HFFc6 (cell line): ENCODE data around the gene OPRL1. TPM values are rescaled to one million over a fixed set of nuclear protein-coding genes. Genes with fewer than 3 reads are reported as not detected.
A peak's percentile ranks its signal among the peaks of the same experiment; 100 is the strongest.

Experiments used
- DNase-seq: peaks from one replicate; pipeline ENCODE4 v3.0.0-alpha.2; 2018
- H3K27ac Mint-ChIP-seq: 2 replicates; pipeline ENCODE4 v1.8.0; 2020; ENCODE audit warnings: mild to moderate bottlenecking, mixed read lengths
- H3K27me3 Mint-ChIP-seq: 2 replicates; pipeline ENCODE4 v1.8.0; 2021; ENCODE audit warnings: mild to moderate bottlenecking, moderate library complexity, mixed read lengths; ENCODE audit not compliant: insufficient read depth
- H3K36me3 Mint-ChIP-seq: 2 replicates; pipeline ENCODE4 v1.8.0; 2021; ENCODE audit warnings: low read depth, mixed read lengths
- H3K4me1 Mint-ChIP-seq: 2 replicates; pipeline ENCODE4 v1.8.0; 2020; ENCODE audit warnings: low read depth, mixed read lengths
- H3K4me3 Mint-ChIP-seq: 2 replicates; pipeline ENCODE4 v1.8.0; 2020; ENCODE audit warnings: mild to moderate bottlenecking, moderate library complexity, mixed read lengths
- H3K9me3 Mint-ChIP-seq: 2 replicates; pipeline ENCODE4 v1.8.0; 2020; ENCODE audit warnings: mild to moderate bottlenecking, mixed read lengths
- CTCF ChIP-seq: fragments of 200-600 bp; sonication (generic); IDR thresholded peaks from 2 replicates; pipeline ENCODE4 v1.5.0; 2021; ENCODE audit warnings: antibody characterized with exemption, mild to moderate bottlenecking
- total RNA-seq, 6 experiments: library from RNA; stranded (reverse); fragmentation: NEBNext Ultra II Directional; extraction: Animal tissue kit (Norgen Biotek cat#: 25700); gene quantifications; 2 replicates in 1 of 6; 3 replicates in 5 of 6; pipeline ENCODE4 v1.2.3, GENCODE V29; 2021

The OPRL1 gene
- total RNA-seq, 6 experiments from 2014 or later = 0.27 to 1.00 (median 0.41) TPM

DNA sequence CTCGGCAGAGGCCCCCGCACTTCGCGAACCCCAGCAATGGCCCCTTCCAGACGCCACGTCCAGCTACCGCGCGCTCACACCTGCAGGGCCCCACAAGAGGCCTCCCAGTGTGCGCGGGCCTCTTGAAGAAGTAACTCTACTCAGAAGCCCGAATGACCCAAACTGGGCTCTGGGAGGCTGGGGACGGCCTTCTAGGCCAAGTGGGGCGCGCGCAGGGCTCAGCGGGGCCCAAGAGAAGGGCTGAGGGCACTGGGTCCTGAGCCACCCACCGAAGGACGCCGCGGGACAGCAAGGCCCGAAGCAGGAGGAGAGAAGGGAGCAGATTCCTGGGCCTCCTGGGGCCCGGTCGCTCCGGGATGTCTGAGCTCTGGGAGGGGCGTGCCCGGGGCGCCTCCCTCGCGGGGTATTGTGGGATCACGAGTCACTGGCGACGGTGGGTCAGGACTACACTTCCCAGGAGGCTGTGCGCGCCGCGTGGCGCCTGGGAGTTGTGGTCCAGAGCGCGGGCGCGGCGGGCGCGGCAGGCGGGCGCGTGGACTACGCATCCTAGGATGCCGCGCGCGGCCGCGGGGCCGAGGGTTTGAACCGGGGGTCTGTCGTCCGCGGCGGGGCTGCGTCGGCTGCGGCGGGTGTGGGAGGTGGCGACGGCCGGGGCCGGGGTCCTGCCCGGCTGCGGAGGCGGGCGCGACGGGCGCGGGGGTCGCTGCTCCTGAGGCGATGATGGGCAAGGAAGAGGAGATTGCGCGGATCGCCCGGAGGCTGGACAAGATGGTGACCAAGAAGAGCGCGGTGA is 17.1 kb upstream of the OPRL1 start, which contains the start of gene TCEA2:
Gene TCEA2, plus strand, starts transcription at position 603 of the 793 bp plus-strand sequence. Its CDS starts 115 bp downstream, at position 718.
- TF ChIP-seq CTCF = no peak
- Mint-ChIP-seq H3K9me3 (no peaks in the 10 kb centered on the region), H3K27me3 (peaks cover 4% of the 10 kb centered on the region), H3K4me1 (peaks cover 52% of the 10 kb centered on the region), H3K36me3 (no peaks in the 10 kb centered on the region), H3K27ac (peak within 1 kb of the TSS; percentile 89), H3K4me3 (peak within 1 kb of the TSS; percentile 92)
- DNase-seq = peak; percentile 94

DNA sequence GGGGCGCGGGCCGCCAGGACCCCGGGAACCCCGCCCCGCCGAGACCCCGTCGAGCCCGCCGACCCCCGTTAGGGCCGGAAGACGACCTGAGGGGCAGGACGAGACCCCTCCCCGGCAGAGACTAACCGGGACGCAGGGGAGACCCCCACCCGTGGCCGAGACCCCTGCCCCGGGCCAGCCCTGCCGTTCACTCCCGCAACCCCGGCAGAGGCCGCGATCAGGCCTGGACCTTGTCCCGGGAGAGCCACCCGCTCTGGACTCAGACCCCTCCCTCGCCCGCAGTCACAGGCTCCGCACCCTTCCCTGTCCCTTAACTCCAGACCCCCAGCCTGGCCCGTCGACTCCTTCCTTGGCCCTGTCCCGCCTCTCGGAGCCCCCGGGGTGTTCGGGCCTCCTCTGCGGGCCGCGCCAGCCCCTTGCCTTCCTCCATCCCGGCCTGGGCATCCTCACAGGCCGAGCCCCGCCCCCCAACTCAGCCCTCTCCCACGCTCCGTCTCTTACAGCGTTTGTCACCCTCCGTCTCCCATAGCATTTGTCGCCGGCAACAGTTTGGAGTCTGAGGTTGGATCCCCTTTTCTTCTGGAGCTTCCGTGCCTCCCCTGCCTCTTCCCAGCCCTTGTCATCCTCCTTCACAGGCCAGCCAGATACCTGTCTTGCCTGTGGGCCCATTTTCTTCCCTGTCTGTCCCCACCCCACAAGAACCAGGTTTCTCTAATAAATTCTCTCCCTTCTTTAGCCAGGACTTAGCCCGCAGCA is 16.3 kb upstream of the OPRL1 start:
- TF ChIP-seq CTCF = no peak
- peaks cover 4% of the 10 kb centered on the region for H3K27me3 Mint-ChIP-seq
- H3K27ac Mint-ChIP-seq = peak overlapping the region; percentile 89
- H3K36me3 Mint-ChIP-seq = no peaks in the 10 kb centered on the region
- peaks cover 46% of the 10 kb centered on the region for H3K4me1 Mint-ChIP-seq
- no peaks in the 10 kb centered on the region for H3K9me3 Mint-ChIP-seq
- peak overlapping the region; percentile 92 for H3K4me3 Mint-ChIP-seq
- no peak for DNase-seq

DNA sequence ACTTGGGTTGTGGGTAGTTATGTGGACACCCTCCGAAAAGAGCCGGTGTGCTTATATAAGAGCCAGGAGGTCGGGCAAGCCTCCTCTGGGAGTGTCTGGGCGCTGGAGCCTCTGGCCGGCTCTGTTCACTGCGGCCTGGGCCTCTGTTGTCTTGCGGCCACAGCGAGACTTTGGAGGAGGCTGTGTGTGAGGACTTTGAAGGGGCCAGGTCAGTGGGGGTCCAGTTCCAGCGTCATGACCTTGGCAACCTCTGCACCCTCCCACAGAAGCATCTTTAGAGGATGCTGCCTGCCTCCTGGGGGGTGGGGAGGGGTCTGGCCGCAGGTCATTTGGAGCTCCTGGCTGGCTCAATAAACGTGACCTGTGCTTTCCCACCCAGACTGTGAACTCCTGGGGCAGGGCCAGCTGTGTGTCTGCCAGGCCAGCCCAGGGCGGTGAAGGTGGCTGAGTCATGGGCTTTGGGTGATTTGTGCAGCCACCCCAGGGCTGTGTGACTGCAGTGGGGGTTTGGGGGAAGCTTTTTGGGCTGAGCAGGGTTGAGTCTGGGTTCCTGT is 15.7 kb upstream of the OPRL1 start:
- no peak for TF ChIP-seq CTCF
- DNase-seq = peak; percentile 69
- Mint-ChIP-seq H3K4me1 (peaks cover 44% of the 10 kb centered on the region), H3K9me3 (no peaks in the 10 kb centered on the region), H3K36me3 (no peaks in the 10 kb centered on the region), H3K27ac (peak overlapping the region; percentile 89), H3K4me3 (peak overlapping the region; percentile 92), H3K27me3 (peaks cover 4% of the 10 kb centered on the region)

DNA sequence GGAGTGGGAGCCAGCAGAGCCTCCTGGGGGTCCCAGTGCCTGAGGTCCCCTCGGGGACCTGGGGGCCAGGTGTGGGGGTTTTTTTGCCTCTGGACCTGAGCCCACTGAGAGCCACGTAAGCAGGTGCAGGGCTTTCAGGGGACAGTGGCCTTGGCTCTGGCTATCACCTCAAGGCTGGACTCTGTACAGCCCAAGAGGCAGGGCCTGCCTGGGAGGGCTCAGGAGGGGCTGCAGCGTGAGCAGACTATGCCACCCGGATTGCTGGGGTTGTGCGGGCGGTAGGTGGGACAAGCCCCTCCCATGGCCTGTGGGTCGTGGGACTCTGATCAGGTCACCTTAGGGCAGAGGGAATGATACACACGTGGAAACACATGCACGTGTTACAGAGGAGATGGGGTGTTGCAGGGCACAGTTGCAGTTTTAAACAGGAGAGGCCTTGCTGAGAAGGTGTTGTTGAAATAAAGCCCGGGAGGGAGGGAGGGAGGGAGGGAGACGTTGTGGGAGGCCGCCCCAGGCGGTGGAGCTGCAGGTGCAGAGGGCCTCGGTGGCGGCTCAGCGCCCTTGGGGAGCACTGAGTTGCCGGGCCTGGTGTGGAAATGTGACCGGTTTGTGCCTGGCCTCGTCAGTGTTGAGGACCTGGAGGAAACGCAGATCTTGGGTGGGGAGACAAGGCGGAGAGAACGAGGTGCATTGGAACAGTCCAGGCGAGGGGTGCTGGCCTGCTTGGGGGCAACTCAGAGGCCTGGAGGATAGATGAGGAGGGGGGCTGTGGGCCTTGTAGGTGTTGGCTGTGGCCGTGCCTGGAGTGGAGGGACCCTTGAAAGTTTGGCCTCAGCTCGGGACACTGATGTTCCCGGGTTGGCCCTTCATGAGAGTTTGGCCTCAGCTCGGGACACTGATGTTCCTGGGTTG is 14.6 kb upstream of the OPRL1 start:
- H3K27ac Mint-ChIP-seq = peak overlapping the region; percentile 81

More for the DNA sequence above, 14.6 kb upstream of the OPRL1 start:
- H3K36me3 Mint-ChIP-seq = no peaks in the 10 kb centered on the region
- TF ChIP-seq CTCF = no peak
- H3K9me3 Mint-ChIP-seq = no peaks in the 10 kb centered on the region
- peaks cover 1% of the 10 kb centered on the region for H3K27me3 Mint-ChIP-seq
- peaks cover 44% of the 10 kb centered on the region for H3K4me1 Mint-ChIP-seq
- peak overlapping the region; percentile 57; the same call in 1 of the 2 replicates for H3K4me3 Mint-ChIP-seq
- DNase-seq = no peak
